ENCODE results near the gene SNX11. TPM values are rescaled to one million over a fixed set of nuclear protein-coding genes. Genes with fewer than 3 reads are reported as not detected.

SNX11 gene
- total and polyA plus RNA-seq, 4 donors = 6.4 to 11.4 (median 8.5) TPM

DNA sequence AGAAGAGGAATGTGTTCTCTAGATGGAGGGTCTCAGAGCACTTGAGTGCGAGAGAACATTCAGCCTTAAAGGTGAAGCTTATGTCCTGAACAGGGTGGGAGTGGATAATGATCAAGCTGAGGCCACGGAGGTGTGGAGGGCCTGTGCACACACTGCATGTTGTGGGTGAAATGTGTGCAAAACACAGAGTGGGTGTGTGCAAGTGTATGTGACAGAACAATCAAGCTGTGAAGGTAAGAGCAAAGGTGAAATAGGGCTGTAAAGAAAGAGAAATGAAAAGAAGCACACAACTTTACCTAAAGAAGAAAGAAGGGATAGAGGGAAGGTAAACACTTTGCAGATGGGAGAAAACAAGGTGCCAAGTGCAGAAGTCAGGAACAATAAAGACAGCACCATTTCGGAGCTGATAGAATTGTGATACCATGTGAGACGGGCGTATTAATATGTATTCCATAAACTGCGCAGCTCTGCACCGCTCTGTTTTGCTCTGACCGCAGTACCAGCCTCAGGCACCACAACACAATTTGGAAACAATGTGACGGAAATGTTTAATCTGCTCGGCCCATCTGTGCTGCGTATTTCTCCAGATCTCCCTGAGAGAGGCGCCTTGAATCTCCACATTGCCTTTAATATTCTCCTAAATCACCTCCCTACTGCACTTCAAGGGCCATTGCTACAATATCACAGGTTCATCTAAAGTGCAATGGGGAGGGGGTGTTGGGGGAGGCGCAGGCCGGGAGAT is 40.6 kb downstream of the SNX11 start:
- peaks cover 0 to 9% (median 5%) of the 10 kb centered on the region in 4 donors for H3K36me3 ChIP-seq (ENCODE audit: control insufficient read depth in 4 of 4, insufficient read depth in 3 of 4, low read depth in 1 of 4, low read length in 3 of 4)
- no peak overlapping the region for H3K27ac ChIP-seq (ENCODE audit: low read depth in 1 of 2, low read length in 2 of 2)
- WGBS = 94% methylated on average over 14 of the region's 14 CpGs
- no peaks in the 10 kb centered on the region for H3K9me3 ChIP-seq (ENCODE audit: control insufficient read depth in 4 of 4, low read length in 3 of 4)
- no peak overlapping the region for H3K9ac ChIP-seq (ENCODE audit: low read depth in 1 of 2, low read length in 2 of 2)
- no peak for DNase-seq (ENCODE audit: low spot score)
- no peak overlapping the region for H3K4me3 ChIP-seq (ENCODE audit: low read depth in 1 of 3, low read length in 3 of 3)
- TF ChIP-seq EGR1 (IDR thresholded peaks at IDR 0.05; ENCODE audit: low read depth in 2 of 2) (no peak), RXRA (IDR thresholded peaks at IDR 0.05) (no peak), JUND (IDR thresholded peaks at IDR 0.05) (no peak), RAD21 (IDR thresholded peaks at IDR 0.05) (no peak), GABPA (IDR thresholded peaks at IDR 0.05 in 1 of 2, conservative IDR thresholded peaks at IDR 0.05 in 1 of 2) (no peak), FOXA2 (IDR thresholded peaks at IDR 0.05) (no peak), SP1 (IDR thresholded peaks at IDR 0.05) (no peak), NR2F2 (IDR thresholded peaks at IDR 0.05) (no peak), TAF1 (conservative IDR thresholded peaks at IDR 0.05) (no peak), YY1 (IDR thresholded peaks at IDR 0.05) (no peak), FOXA1 (IDR thresholded peaks at IDR 0.05) (no peak), HNF4A (conservative IDR thresholded peaks at IDR 0.05) (no peak)
- TF ChIP-seq, protein P1, sequence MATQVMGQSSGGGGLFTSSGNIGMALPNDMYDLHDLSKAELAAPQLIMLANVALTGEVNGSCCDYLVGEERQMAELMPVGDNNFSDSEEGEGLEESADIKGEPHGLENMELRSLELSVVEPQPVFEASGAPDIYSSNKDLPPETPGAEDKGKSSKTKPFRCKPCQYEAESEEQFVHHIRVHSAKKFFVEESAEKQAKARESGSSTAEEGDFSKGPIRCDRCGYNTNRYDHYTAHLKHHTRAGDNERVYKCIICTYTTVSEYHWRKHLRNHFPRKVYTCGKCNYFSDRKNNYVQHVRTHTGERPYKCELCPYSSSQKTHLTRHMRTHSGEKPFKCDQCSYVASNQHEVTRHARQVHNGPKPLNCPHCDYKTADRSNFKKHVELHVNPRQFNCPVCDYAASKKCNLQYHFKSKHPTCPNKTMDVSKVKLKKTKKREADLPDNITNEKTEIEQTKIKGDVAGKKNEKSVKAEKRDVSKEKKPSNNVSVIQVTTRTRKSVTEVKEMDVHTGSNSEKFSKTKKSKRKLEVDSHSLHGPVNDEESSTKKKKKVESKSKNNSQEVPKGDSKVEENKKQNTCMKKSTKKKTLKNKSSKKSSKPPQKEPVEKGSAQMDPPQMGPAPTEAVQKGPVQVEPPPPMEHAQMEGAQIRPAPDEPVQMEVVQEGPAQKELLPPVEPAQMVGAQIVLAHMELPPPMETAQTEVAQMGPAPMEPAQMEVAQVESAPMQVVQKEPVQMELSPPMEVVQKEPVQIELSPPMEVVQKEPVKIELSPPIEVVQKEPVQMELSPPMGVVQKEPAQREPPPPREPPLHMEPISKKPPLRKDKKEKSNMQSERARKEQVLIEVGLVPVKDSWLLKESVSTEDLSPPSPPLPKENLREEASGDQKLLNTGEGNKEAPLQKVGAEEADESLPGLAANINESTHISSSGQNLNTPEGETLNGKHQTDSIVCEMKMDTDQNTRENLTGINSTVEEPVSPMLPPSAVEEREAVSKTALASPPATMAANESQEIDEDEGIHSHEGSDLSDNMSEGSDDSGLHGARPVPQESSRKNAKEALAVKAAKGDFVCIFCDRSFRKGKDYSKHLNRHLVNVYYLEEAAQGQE (IDR thresholded peaks at IDR 0.05) = no peak
- TF ChIP-seq, protein P2, sequence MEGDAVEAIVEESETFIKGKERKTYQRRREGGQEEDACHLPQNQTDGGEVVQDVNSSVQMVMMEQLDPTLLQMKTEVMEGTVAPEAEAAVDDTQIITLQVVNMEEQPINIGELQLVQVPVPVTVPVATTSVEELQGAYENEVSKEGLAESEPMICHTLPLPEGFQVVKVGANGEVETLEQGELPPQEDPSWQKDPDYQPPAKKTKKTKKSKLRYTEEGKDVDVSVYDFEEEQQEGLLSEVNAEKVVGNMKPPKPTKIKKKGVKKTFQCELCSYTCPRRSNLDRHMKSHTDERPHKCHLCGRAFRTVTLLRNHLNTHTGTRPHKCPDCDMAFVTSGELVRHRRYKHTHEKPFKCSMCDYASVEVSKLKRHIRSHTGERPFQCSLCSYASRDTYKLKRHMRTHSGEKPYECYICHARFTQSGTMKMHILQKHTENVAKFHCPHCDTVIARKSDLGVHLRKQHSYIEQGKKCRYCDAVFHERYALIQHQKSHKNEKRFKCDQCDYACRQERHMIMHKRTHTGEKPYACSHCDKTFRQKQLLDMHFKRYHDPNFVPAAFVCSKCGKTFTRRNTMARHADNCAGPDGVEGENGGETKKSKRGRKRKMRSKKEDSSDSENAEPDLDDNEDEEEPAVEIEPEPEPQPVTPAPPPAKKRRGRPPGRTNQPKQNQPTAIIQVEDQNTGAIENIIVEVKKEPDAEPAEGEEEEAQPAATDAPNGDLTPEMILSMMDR (IDR thresholded peaks at IDR 0.05; ENCODE audit: low read depth, low read length, missing input control) = no peak
- TF ChIP-seq, protein P3, sequence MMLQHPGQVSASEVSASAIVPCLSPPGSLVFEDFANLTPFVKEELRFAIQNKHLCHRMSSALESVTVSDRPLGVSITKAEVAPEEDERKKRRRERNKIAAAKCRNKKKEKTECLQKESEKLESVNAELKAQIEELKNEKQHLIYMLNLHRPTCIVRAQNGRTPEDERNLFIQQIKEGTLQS (IDR thresholded peaks at IDR 0.05) = no peak
- TF ChIP-seq, protein P4, sequence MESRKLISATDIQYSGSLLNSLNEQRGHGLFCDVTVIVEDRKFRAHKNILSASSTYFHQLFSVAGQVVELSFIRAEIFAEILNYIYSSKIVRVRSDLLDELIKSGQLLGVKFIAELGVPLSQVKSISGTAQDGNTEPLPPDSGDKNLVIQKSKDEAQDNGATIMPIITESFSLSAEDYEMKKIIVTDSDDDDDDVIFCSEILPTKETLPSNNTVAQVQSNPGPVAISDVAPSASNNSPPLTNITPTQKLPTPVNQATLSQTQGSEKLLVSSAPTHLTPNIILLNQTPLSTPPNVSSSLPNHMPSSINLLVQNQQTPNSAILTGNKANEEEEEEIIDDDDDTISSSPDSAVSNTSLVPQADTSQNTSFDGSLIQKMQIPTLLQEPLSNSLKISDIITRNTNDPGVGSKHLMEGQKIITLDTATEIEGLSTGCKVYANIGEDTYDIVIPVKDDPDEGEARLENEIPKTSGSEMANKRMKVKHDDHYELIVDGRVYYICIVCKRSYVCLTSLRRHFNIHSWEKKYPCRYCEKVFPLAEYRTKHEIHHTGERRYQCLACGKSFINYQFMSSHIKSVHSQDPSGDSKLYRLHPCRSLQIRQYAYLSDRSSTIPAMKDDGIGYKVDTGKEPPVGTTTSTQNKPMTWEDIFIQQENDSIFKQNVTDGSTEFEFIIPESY (IDR thresholded peaks at IDR 0.05) = no peak
- H3K27me3 ChIP-seq (ENCODE audit: control insufficient read depth in 4 of 4, insufficient read depth in 4 of 4, low read length in 3 of 4) = no peaks in the 10 kb centered on the region
- peaks cover 0 to 3% (median 1%) of the 10 kb centered on the region in 4 donors for H3K4me1 ChIP-seq (ENCODE audit: control insufficient read depth in 4 of 4, insufficient read depth in 4 of 4, low read length in 3 of 4)

Data from liver (tissue), 9 donors.